Neutrophil (primary cell): ENCODE data around the gene SLC9A9.

Source experiments
- H3K27ac ChIP-seq: fragments of 200-600 bp; sonication (generic); 2 replicates; pipeline ENCODE4 v1.5.1; 2016; ENCODE audit warnings: mild to moderate bottlenecking, moderate library complexity
- H3K27me3 ChIP-seq: fragments of 200-600 bp; sonication (generic); 2 replicates; pipeline ENCODE4 v1.6.0; 2016; ENCODE audit warnings: mild to moderate bottlenecking
- H3K36me3 ChIP-seq: fragments of 200-600 bp; sonication (generic); 2 replicates; pipeline ENCODE4 v1.5.1; 2017
- H3K4me1 ChIP-seq, 2 experiments: fragments of 200-600 bp in 1 of 2; sonication (generic) in 1 of 2; 1 replicate in 1 of 2; 2 replicates in 1 of 2; pipeline versions ENCODE4 v1.5.1 to v1.6.1; 2013 to 2016; ENCODE audit warnings: low read depth in 1 of 2, low read length in 1 of 2, mild to moderate bottlenecking in 1 of 2, moderate library complexity in 1 of 2; ENCODE audit not compliant: control insufficient read depth in 1 of 2, insufficient read depth in 1 of 2
- H3K4me3 ChIP-seq, 2 experiments: fragments of 200-600 bp in 1 of 2; sonication (generic) in 1 of 2; 1 replicate in 1 of 2; 2 replicates in 1 of 2; pipeline ENCODE4 v1.5.1; 2013 to 2016; ENCODE audit warnings: low read depth in 1 of 2, low read length in 1 of 2, mild to moderate bottlenecking in 1 of 2, moderate library complexity in 1 of 2
- H3K9me3 ChIP-seq: fragments of 200-600 bp; sonication (generic); 2 replicates; pipeline ENCODE4 v1.5.1; 2016
- CTCF ChIP-seq: fragments of 200-600 bp; sonication (generic); IDR thresholded peaks from 2 replicates; pipeline ENCODE4 v1.5.1; 2016; ENCODE audit warnings: antibody characterized with exemption

Gene SLC9A9

GRCh38 chr3:143313025-143313892, 535.0 kb downstream of the SLC9A9 start:
- TF ChIP-seq CTCF: no peak

DNA sequence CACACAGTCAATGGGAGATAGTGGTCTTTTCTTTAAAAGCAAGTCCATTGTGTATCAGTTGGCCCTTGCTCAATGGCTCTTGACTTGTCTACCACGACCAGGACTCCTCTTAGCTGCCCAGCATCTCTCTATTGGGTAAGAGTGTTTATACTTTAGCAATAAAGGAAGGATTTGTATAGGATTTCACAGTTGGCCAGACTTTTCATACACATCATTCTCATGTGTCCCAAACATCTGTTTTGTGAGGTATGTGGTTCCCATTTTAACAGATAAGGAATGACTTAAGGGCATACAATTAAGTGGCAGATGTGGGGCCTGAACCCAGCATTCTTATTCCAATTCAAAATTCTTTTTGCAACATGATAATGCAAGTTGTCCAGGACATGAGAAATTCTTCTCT, 537.2 kb downstream of the SLC9A9 start:
- TF ChIP-seq CTCF: no peak
- H3K27ac ChIP-seq: no peak overlapping the region

More at GRCh38 chr3:143313025-143313892, 535.0 kb downstream of the SLC9A9 start:
- Histone ChIP-seq H3K27me3 (no peaks in the 10 kb centered on the region), H3K36me3 (no peaks in the 10 kb centered on the region), H3K27ac (no peak overlapping the region), H3K4me3 (no peak overlapping the region), H3K4me1 (no peaks in the 10 kb centered on the region), H3K9me3 (no peaks in the 10 kb centered on the region)

DNA sequence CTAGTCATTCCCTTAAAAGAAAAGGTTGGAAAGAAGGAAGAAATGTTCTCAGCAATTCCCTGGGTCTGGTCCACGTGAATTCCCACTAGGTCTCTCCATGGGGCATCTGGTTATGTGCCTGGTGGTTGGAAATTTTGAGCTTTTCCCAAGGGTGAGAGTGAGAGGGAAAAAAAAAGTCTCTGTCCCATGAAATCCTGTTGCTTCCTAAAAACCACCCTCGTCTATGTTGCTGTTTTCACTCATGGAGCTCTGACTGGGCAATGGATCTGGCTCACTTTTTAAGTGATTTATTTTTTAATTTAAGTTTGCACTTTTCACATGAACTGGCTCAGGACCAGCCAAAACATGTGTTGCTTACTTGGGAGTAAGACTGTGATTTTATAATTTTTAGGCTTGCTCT, 538.6 kb downstream of the SLC9A9 start:
- Histone ChIP-seq H3K9me3 (no peaks in the 10 kb centered on the region), H3K4me1 (no peaks in the 10 kb centered on the region)
- TF ChIP-seq CTCF: no peak

More for the DNA sequence above, 537.2 kb downstream of the SLC9A9 start:
- Histone ChIP-seq H3K9me3 (no peaks in the 10 kb centered on the region), H3K4me3 (no peak overlapping the region), H3K27me3 (no peaks in the 10 kb centered on the region), H3K4me1 (no peaks in the 10 kb centered on the region), H3K36me3 (no peaks in the 10 kb centered on the region)

DNA sequence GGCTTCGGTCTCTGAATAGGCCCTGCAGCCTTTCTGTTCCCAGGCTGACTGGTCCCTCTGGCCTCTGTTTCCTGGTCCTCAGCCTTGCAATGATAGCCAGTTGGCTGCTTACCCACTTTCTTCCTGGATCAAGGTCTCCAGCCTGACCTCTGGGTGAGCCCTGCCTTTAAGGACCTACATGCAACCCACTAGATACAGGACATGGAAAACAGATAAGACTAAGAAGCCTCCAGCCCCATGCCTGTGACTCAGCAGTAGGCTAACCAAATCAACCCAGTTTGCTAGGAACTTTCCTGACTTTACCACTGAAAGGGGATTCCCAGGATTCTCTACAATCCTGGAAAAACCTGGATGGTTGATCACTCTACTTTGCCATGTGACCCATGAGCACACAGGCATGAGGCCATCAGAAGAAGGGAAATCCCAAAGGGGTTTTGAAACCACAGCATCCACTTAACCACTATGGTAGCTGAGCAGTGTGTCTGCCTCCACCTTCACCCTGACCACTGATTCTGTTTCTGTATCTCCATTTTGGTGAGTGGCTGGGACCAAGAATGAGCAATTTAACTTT, 540.6 kb downstream of the SLC9A9 start:
- Histone ChIP-seq H3K4me1 (no peaks in the 10 kb centered on the region), H3K27ac (no peak overlapping the region), H3K36me3 (no peaks in the 10 kb centered on the region), H3K4me3 (no peak overlapping the region), H3K27me3 (no peaks in the 10 kb centered on the region), H3K9me3 (no peaks in the 10 kb centered on the region)
- no peak for TF ChIP-seq CTCF

More for the DNA sequence above, 538.6 kb downstream of the SLC9A9 start:
- Histone ChIP-seq H3K4me3 (no peak overlapping the region), H3K27ac (no peak overlapping the region), H3K27me3 (no peaks in the 10 kb centered on the region), H3K36me3 (no peaks in the 10 kb centered on the region)

DNA sequence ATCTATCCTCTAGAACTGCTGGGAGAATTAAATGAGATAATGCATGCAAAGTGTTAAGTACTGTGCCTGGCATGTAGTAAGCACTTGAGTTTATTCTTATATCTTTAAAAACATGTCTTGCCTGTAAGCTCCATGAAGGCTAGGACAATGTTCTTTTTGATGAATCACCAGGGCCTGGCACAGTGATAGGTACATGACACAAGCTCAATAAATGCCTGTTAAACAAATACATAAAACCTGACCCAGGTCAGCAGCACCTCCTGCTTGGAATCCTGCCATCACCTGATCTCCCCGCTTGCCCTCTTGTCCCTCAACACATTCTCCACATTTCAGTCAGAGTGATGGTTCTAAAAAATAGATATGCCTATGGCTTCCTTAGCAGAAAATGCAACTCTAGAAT, 541.9 kb downstream of the SLC9A9 start:
- Histone ChIP-seq H3K9me3 (no peaks in the 10 kb centered on the region), H3K27ac (no peak overlapping the region), H3K36me3 (no peaks in the 10 kb centered on the region), H3K4me1 (no peaks in the 10 kb centered on the region), H3K4me3 (no peak overlapping the region), H3K27me3 (no peaks in the 10 kb centered on the region)
- no peak for TF ChIP-seq CTCF
